Large intestine (tissue), 3 donors: ENCODE results near the gene PSRC1. TPM values are rescaled to one million over a fixed set of nuclear protein-coding genes. Genes with fewer than 3 reads are reported as not detected.

Experiments used
- DNase-seq, 2 donors: peaks; one replicate each; pipeline versions ENCODE4 v3.0.0 to v3.0.0-alpha.2; 2013
- H3K27ac ChIP-seq: one replicate; pipeline ENCODE4 v1.5.1; 2013; ENCODE audit warnings: low read length
- H3K27me3 ChIP-seq: 2 replicates; pipeline ENCODE4 v1.6.1; 2013; ENCODE audit warnings: low read length; ENCODE audit not compliant: control insufficient read depth, insufficient read depth
- H3K36me3 ChIP-seq: 2 replicates; pipeline ENCODE4 v1.6.1; 2013; ENCODE audit warnings: low read length; ENCODE audit not compliant: control insufficient read depth, insufficient read depth
- H3K4me1 ChIP-seq: one replicate; pipeline ENCODE4 v1.6.1; 2013; ENCODE audit warnings: low read length; ENCODE audit not compliant: control insufficient read depth, insufficient read depth
- H3K4me3 ChIP-seq: one replicate; pipeline ENCODE4 v1.5.1; 2013; ENCODE audit warnings: low read length
- H3K9me3 ChIP-seq: one replicate; pipeline ENCODE4 v1.6.1; 2013; ENCODE audit warnings: mild to moderate bottlenecking, low read depth, low read length, moderate library complexity; ENCODE audit not compliant: control insufficient read depth
- WGBS: methylation state at CpG from one replicate; pipeline ENCODE4 v1.1.5; 2013; ENCODE audit warnings: low lambda C conversion rate; ENCODE audit not compliant: insufficient coverage; 5-methylcytosine and 5-hydroxymethylcytosine counted together
- polyA plus RNA-seq: library from polyadenylated mRNA; unstranded; fragments of 120-200 nt; gene quantifications from one replicate; pipeline ENCODE4 v1.2.1, GENCODE V29; 2013

PSRC1 gene
- polyA plus RNA-seq, 1 donor: 12.9 TPM

DNA sequence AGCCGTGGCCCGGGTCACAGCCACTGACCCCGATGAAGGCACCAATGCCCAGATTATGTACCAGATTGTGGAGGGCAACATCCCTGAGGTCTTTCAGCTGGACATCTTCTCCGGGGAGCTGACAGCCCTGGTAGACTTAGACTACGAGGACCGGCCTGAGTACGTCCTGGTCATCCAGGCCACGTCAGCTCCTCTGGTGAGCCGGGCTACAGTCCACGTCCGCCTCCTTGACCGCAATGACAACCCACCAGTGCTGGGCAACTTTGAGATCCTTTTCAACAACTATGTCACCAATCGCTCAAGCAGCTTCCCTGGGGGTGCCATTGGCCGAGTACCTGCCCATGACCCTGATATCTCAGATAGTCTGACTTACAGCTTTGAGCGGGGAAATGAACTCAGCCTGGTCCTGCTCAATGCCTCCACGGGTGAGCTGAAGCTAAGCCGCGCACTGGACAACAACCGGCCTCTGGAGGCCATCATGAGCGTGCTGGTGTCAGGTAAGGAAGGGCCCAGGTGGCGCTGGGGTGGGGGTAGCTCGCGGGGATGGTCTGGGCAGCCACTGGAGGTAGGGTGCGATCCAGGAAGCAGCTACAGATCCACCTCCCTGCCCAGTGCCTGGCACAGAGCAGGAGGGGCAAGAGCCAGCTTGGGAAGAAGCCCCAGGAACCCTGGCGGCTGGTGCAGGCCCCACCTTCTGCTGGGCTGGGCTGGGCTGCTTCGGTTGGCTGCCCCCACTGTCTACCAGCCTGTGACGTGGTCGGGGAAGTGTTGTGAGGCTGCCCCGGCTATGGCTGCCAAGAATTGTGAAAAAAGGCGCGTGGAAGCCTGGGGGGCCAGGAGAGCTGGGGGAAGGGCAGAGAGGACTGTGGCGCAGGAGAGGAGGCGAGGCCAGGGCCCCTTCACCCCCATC is 29.8 kb downstream of the PSRC1 start:
- no peak for DNase-seq
- Histone ChIP-seq H3K4me1 (peaks cover 30% of the 10 kb centered on the region), H3K9me3 (peaks cover 2% of the 10 kb centered on the region), H3K27ac (peak overlapping the region; percentile 67), H3K4me3 (no peak overlapping the region), H3K27me3 (no peaks in the 10 kb centered on the region), H3K36me3 (no peaks in the 10 kb centered on the region)
- WGBS: no CpG with 5 or more reads among the region's 33 CpGs

- Histone ChIP-seq H3K27me3 (no peaks in the 10 kb centered on the region), H3K36me3 (no peaks in the 10 kb centered on the region), H3K4me3 (no peak overlapping the region), H3K27ac (no peak overlapping the region), H3K9me3 (peaks cover 2% of the 10 kb centered on the region), H3K4me1 (peaks cover 30% of the 10 kb centered on the region)
- no peak for DNase-seq
- WGBS: 98% methylated on average over 8 of the region's 31 CpGs
Observed at GRCh38 chr1:109252167-109252892, 30.6 kb downstream of the PSRC1 start.

- no peaks in the 10 kb centered on the region for H3K27me3 ChIP-seq
- no CpG with 5 or more reads among the region's 32 CpGs for WGBS
- H3K36me3 ChIP-seq: no peaks in the 10 kb centered on the region
- no peak overlapping the region for H3K4me3 ChIP-seq
- peaks cover 30% of the 10 kb centered on the region for H3K4me1 ChIP-seq
- no peak for DNase-seq
- H3K9me3 ChIP-seq: peaks cover 2% of the 10 kb centered on the region
- H3K27ac ChIP-seq: no peak overlapping the region
Observed at GRCh38 chr1:109251277-109252166, 31.4 kb downstream of the PSRC1 start.

DNA sequence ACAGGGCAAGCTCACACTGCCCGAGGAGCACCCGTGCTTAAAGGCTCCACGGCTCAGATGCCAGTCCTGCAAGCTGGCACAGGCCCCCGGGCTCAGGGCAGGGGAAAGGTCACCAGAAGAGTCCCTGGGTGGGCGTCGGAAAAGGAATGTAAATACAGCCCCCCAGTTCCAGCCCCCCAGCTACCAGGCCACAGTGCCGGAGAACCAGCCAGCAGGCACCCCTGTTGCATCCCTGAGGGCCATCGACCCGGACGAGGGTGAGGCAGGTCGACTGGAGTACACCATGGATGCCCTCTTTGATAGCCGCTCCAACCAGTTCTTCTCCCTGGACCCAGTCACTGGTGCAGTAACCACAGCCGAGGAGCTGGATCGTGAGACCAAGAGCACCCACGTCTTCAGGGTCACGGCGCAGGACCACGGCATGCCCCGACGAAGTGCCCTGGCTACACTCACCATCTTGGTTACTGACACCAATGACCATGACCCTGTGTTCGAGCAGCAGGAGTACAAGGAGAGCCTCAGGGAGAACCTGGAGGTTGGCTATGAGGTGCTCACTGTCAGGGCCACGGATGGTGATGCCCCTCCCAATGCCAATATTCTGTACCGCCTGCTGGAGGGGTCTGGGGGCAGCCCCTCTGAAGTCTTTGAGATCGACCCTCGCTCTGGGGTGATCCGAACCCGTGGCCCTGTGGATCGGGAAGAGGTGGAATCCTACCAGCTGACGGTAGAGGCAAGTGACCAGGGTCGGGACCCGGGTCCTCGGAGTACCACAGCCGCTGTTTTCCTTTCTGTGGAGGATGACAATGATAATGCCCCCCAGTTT is 32.3 kb downstream of the PSRC1 start:
- Histone ChIP-seq H3K27ac (no peak overlapping the region), H3K4me1 (peaks cover 30% of the 10 kb centered on the region), H3K4me3 (peak overlapping the region; percentile 34), H3K27me3 (no peaks in the 10 kb centered on the region), H3K36me3 (no peaks in the 10 kb centered on the region), H3K9me3 (peaks cover 2% of the 10 kb centered on the region)
- DNase-seq: no peak
- no CpG with 5 or more reads among the region's 33 CpGs for WGBS

GRCh38 chr1:109249654-109250401 is 33.1 kb downstream of the PSRC1 start:
- WGBS: no CpG with 5 or more reads among the region's 80 CpGs
- H3K27me3 ChIP-seq: no peaks in the 10 kb centered on the region
- peak overlapping the region; percentile 34 for H3K4me3 ChIP-seq
- peaks cover 22% of the 10 kb centered on the region for H3K4me1 ChIP-seq
- no peak for DNase-seq
- no peaks in the 10 kb centered on the region for H3K36me3 ChIP-seq
- no peak overlapping the region for H3K27ac ChIP-seq
- peaks cover 2% of the 10 kb centered on the region for H3K9me3 ChIP-seq

- Histone ChIP-seq H3K27ac (no peak within 1 kb of the TSS), H3K4me3 (peak within 1 kb of the TSS; percentile 34), H3K9me3 (peaks cover 2% of the 10 kb centered on the region), H3K27me3 (peaks cover 3% of the 10 kb centered on the region), H3K36me3 (no peaks in the 10 kb centered on the region), H3K4me1 (peaks cover 14% of the 10 kb centered on the region)
- peak in 1 of 2 donors; percentile 75 for DNase-seq
- WGBS: no CpG with 5 or more reads among the region's 49 CpGs
Observed at GRCh38 chr1:109248797-109249629, 33.9 kb downstream of the PSRC1 start, which contains the start of gene CELSR2. TSS of gene CELSR2 (plus strand) at chr1:109249539. CDS start at chr1:109250080, 541 bp downstream.

DNA sequence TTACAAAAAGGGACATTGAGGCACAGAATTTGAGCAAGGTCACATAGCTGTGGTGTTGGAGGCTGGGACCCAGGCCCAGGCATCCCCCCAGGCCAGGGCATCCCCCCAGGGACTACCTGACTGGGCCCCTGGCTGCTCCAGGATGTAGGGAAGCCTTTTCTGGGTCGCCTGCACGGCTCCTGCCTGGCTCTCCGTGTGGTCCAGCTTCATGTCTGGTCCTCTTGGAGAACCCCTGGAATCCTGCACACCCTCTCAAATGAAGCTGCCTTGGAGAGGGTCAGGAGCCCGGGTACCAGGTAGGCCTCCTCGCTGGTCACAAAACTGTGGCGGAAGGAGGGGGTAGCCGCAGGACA is 34.5 kb downstream of the PSRC1 start:
- Histone ChIP-seq H3K27ac (no peak overlapping the region), H3K9me3 (peaks cover 2% of the 10 kb centered on the region), H3K27me3 (peaks cover 6% of the 10 kb centered on the region), H3K4me3 (no peak overlapping the region), H3K4me1 (peaks cover 9% of the 10 kb centered on the region), H3K36me3 (no peaks in the 10 kb centered on the region)
- no peak for DNase-seq
- WGBS: no CpG with 5 or more reads among the region's 7 CpGs

GRCh38 chr1:109247401-109248365 is 35.3 kb downstream of the PSRC1 start:
- Histone ChIP-seq H3K9me3 (peaks cover 2% of the 10 kb centered on the region), H3K27ac (no peak overlapping the region), H3K36me3 (no peaks in the 10 kb centered on the region), H3K27me3 (peaks cover 9% of the 10 kb centered on the region), H3K4me3 (no peak overlapping the region), H3K4me1 (peaks cover 6% of the 10 kb centered on the region)
- no CpG with 5 or more reads among the region's 8 CpGs for WGBS
- DNase-seq: no peak
